BLaER1 (cell line): ENCODE measurements around the gene PGF.

Experiments used
- H3K27ac ChIP-seq: shearing (Covaris generic); formaldehyde crosslinking; 2 replicates; pipeline ENCODE4 v1.8.1; 2022
- H3K27me3 ChIP-seq: shearing (Covaris generic); formaldehyde crosslinking; 2 replicates; pipeline ENCODE4 v1.8.1; 2022
- H3K36me3 ChIP-seq: shearing (Covaris generic); formaldehyde crosslinking; 2 replicates; pipeline ENCODE4 v1.8.1; 2022
- H3K4me1 ChIP-seq: shearing (Covaris generic); formaldehyde crosslinking; 2 replicates; pipeline ENCODE4 v1.8.1; 2022
- H3K4me2 ChIP-seq: shearing (Covaris generic); formaldehyde crosslinking; 2 replicates; pipeline ENCODE4 v1.8.1; 2022
- H3K4me3 ChIP-seq: shearing (Covaris generic); formaldehyde crosslinking; 2 replicates; pipeline ENCODE4 v1.8.1; 2022
- H3K9ac ChIP-seq: shearing (Covaris generic); formaldehyde crosslinking; 2 replicates; pipeline ENCODE4 v1.8.1; 2022
- H3K9me3 ChIP-seq: shearing (Covaris generic); formaldehyde crosslinking; 2 replicates; pipeline ENCODE4 v1.8.1; 2022
- H4K20me1 ChIP-seq: shearing (Covaris generic); formaldehyde crosslinking; 2 replicates; pipeline ENCODE4 v1.8.1; 2022
- Cebpa-rat ChIP-seq: shearing (Covaris generic); IDR thresholded peaks from 2 replicates; pipeline ENCODE4 v1.8.1; 2022

PGF gene

DNA sequence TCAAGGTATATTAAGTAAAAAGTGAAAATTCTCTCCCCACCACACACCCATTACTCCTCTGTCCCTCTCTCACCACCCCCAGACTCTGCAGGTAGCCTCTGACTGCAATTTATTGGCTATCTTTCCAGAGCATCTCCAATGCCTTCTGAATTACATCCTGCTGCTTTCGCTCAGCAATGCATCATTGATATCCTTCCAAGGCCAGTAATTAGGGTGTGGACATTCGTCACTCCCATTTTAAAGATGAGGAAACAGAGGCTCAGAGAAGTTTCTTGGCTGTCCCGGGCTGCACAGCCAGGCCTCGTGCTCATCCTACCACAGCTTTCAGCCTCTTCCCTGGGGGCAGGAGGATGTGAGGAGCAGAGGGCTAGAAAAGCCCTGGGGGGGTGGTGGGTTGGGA, 23.6 kb upstream of the PGF start:
- no peak overlapping the region for H3K27ac ChIP-seq
- no peak overlapping the region for H3K4me3 ChIP-seq
- no peak overlapping the region for H3K9ac ChIP-seq
- no peaks in the 10 kb centered on the region for H3K9me3 ChIP-seq
- no peak overlapping the region for H3K4me2 ChIP-seq
- no peaks in the 10 kb centered on the region for H3K36me3 ChIP-seq
- no peaks in the 10 kb centered on the region for H3K27me3 ChIP-seq
- no peak for TF ChIP-seq Cebpa-rat
- peaks cover 23% of the 10 kb centered on the region for H3K4me1 ChIP-seq
- no peaks in the 10 kb centered on the region for H4K20me1 ChIP-seq

GRCh38 chr14:74978416-74978947, 23.1 kb upstream of the PGF start:
- H3K36me3 ChIP-seq: no peaks in the 10 kb centered on the region
- peaks cover 28% of the 10 kb centered on the region for H3K4me1 ChIP-seq
- H3K9me3 ChIP-seq: no peaks in the 10 kb centered on the region
- no peak for TF ChIP-seq Cebpa-rat
- no peak overlapping the region for H3K9ac ChIP-seq
- no peak overlapping the region for H3K27ac ChIP-seq
- no peaks in the 10 kb centered on the region for H4K20me1 ChIP-seq
- H3K27me3 ChIP-seq: no peaks in the 10 kb centered on the region
- no peak overlapping the region for H3K4me2 ChIP-seq
- H3K4me3 ChIP-seq: no peak overlapping the region

DNA sequence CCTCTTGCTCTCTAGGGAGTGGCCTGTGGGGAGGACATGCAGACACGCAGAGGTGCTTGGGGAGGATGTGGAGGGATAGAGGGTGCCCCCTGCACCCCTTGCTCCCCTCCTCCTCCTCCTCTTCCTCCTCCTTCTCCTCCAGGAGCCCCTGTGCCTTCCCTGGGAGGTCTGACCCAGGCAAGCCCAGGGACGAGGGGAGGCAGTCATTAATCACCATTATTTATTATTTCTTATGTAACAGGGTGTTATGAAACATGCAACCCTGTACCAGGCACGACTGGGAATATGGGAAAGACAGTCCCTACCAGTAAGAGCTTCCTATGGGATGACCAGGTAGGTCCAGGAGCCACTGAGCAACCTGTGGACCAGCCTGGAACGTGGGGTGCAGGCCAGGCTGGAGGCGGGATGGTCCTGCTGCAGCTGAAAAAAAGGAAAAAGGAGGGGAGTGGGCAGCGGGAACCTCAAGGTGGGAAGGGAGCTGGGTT, 22.5 kb upstream of the PGF start:
- Histone ChIP-seq H3K4me2 (peak overlapping the region; percentile 22; the same call in 1 of the 2 replicates), H3K4me1 (peaks cover 33% of the 10 kb centered on the region), H3K36me3 (no peaks in the 10 kb centered on the region), H4K20me1 (no peaks in the 10 kb centered on the region), H3K9me3 (no peaks in the 10 kb centered on the region), H3K9ac (peak overlapping the region; percentile 38; the same call in 1 of the 2 replicates), H3K4me3 (no peak overlapping the region), H3K27ac (no peak overlapping the region), H3K27me3 (no peaks in the 10 kb centered on the region)
- TF ChIP-seq Cebpa-rat: no peak

- H3K4me2 ChIP-seq: peak overlapping the region; percentile 22; the same call in 1 of the 2 replicates
- H3K4me1 ChIP-seq: peaks cover 34% of the 10 kb centered on the region
- no peaks in the 10 kb centered on the region for H3K27me3 ChIP-seq
- H4K20me1 ChIP-seq: no peaks in the 10 kb centered on the region
- H3K36me3 ChIP-seq: no peaks in the 10 kb centered on the region
- TF ChIP-seq Cebpa-rat: no peak
- H3K4me3 ChIP-seq: no peak overlapping the region
- H3K27ac ChIP-seq: no peak overlapping the region
- H3K9ac ChIP-seq: peak overlapping the region; percentile 38; the same call in 1 of the 2 replicates
- no peaks in the 10 kb centered on the region for H3K9me3 ChIP-seq
These were observed 21.9 kb upstream of the PGF start for GRCh38 chr14:74977164-74977900.

GRCh38 chr14:74976264-74977113, 21.1 kb upstream of the PGF start:
- H3K27me3 ChIP-seq: no peaks in the 10 kb centered on the region
- H3K9me3 ChIP-seq: no peaks in the 10 kb centered on the region
- no peak overlapping the region for H3K9ac ChIP-seq
- no peaks in the 10 kb centered on the region for H3K36me3 ChIP-seq
- H3K4me3 ChIP-seq: no peak overlapping the region
- peaks cover 33% of the 10 kb centered on the region for H3K4me1 ChIP-seq
- H3K27ac ChIP-seq: no peak overlapping the region
- H4K20me1 ChIP-seq: no peaks in the 10 kb centered on the region
- no peak for TF ChIP-seq Cebpa-rat
- no peak overlapping the region for H3K4me2 ChIP-seq

DNA sequence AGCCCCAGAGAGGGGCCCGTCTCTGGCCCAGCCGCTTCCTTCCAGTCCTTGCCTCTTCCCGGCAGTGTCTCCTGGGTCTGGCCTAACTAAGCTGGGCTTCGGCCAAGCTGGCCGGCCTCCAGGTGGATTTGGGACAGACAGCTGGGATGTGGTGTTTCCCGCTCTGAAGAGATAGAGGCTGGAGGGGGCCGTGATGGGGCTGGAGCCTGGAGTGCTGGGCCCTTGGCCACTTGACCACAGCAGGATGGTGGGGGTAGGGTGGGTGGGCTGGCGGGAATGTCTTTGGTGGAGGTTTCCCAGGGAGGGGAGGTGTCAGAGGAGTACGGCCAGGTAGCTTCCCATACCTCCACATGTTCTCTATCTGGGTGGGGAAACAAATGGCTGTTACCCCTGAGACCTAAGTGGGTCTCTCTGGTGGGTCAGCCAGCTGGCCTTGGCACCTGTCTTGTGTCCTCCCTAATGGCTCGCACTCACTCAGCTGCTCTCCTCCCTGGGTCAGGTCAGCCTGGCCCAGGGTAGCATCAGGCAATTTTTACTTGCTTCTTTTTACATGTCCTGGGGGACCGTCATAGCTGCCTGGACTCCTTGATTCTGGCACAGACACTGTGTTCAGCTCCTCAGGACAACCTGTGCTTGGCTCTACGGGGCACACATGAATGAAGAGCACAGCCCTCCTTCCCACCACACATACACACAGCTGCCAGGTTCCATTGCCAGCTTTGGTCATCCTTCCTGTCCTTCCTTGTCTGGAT, 19.8 kb upstream of the PGF start:
- H3K27ac ChIP-seq: no peak overlapping the region
- H3K36me3 ChIP-seq: no peaks in the 10 kb centered on the region
- no peaks in the 10 kb centered on the region for H3K27me3 ChIP-seq
- H3K9ac ChIP-seq: no peak overlapping the region
- no peaks in the 10 kb centered on the region for H3K9me3 ChIP-seq
- TF ChIP-seq Cebpa-rat: no peak
- peaks cover 20% of the 10 kb centered on the region for H3K4me1 ChIP-seq
- H4K20me1 ChIP-seq: no peaks in the 10 kb centered on the region
- H3K4me2 ChIP-seq: no peak overlapping the region
- no peak overlapping the region for H3K4me3 ChIP-seq

GRCh38 chr14:74974364-74975058, 19.1 kb upstream of the PGF start:
- Histone ChIP-seq H3K4me3 (no peak overlapping the region), H3K27me3 (no peaks in the 10 kb centered on the region), H4K20me1 (no peaks in the 10 kb centered on the region), H3K4me1 (peaks cover 20% of the 10 kb centered on the region), H3K27ac (no peak overlapping the region), H3K4me2 (no peak overlapping the region), H3K36me3 (no peaks in the 10 kb centered on the region), H3K9me3 (no peaks in the 10 kb centered on the region), H3K9ac (no peak overlapping the region)
- no peak for TF ChIP-seq Cebpa-rat

GRCh38 chr14:74973905-74974363, 18.5 kb upstream of the PGF start:
- Histone ChIP-seq H3K9ac (no peak overlapping the region), H3K9me3 (no peaks in the 10 kb centered on the region), H3K27me3 (no peaks in the 10 kb centered on the region), H3K4me3 (no peak overlapping the region), H3K27ac (no peak overlapping the region), H4K20me1 (no peaks in the 10 kb centered on the region), H3K4me2 (0 out of 2 replicates have a peak overlapping the region, but pooled peaks have one; percentile 32), H3K36me3 (no peaks in the 10 kb centered on the region), H3K4me1 (peaks cover 20% of the 10 kb centered on the region)
- no peak for TF ChIP-seq Cebpa-rat
